MCF 10A (cell line): ENCODE results near the gene NCAM1. TPM values are rescaled to one million over a fixed set of nuclear protein-coding genes. Genes with fewer than 3 reads are reported as not detected.

Source experiments
- BruUV-seq: library from RNA; stranded (reverse); fragments of 400-500 nt; replicated peaks from 2 replicates; lab custom pipeline; 2021; lab: Mats Ljungman, UMichigan
- CTCF ChIA-PET: fragments of 300-600 bp; sonication (Branson Sonifier 250); formaldehyde crosslinking; extraction: SDS; loops from one replicate; lab custom pipeline; 2021; ENCODE audit warnings: antibody characterized with exemption, inconsistent platforms; lab: Yijun Ruan, JAX
- POLR2A ChIA-PET: fragments of 300-600, 350-650 bp; sonication (Branson Sonifier 250); formaldehyde crosslinking; extraction: SDS; loops from one replicate; lab custom pipeline; 2020; ENCODE audit warnings: antibody characterized with exemption, inconsistent platforms; lab: Yijun Ruan, JAX
- DNase-seq: peaks from one replicate; pipeline ENCODE4 v3.0.0-alpha.2; 2018; ENCODE audit not compliant: unreplicated experiment
- H3K27ac Mint-ChIP-seq: one replicate; pipeline ENCODE4 v1.8.0; 2022; ENCODE audit warnings: mild to moderate bottlenecking, low read depth, mixed read lengths; ENCODE audit not compliant: unreplicated experiment
- H3K27me3 Mint-ChIP-seq: one replicate; pipeline ENCODE4 v1.8.0; 2022; ENCODE audit warnings: mixed read lengths; ENCODE audit not compliant: insufficient read depth, unreplicated experiment
- H3K36me3 Mint-ChIP-seq: one replicate; pipeline ENCODE4 v1.8.0; 2022; ENCODE audit warnings: mild to moderate bottlenecking, moderate library complexity, mixed read lengths; ENCODE audit not compliant: insufficient read depth, unreplicated experiment
- H3K4me1 Mint-ChIP-seq: one replicate; pipeline ENCODE4 v1.8.0; 2022; ENCODE audit warnings: mixed read lengths; ENCODE audit not compliant: insufficient read depth, unreplicated experiment
- H3K4me3 Mint-ChIP-seq: one replicate; pipeline ENCODE4 v1.8.0; 2022; ENCODE audit warnings: mild to moderate bottlenecking, moderate library complexity, mixed read lengths; ENCODE audit not compliant: unreplicated experiment
- H3K9me3 Mint-ChIP-seq: one replicate; pipeline ENCODE4 v1.8.0; 2022; ENCODE audit warnings: mixed read lengths; ENCODE audit not compliant: unreplicated experiment
- CTCF ChIP-seq: fragments of 200-600 bp; IDR thresholded peaks from one replicate; pipeline ENCODE4 v1.8.0; 2022; ENCODE audit warnings: antibody characterized with exemption, mild to moderate bottlenecking; ENCODE audit not compliant: unreplicated experiment
- intact Hi-C: fragments of 100-400 bp; cut with micrococcal nuclease; formaldehyde crosslinking; loops from 2 replicates; pipeline ENCODE4 v1.14.1; 2022
- total RNA-seq: library from RNA; stranded (reverse); gene quantifications from 2 replicates; pipeline ENCODE4 v1.2.3, GENCODE V29; 2022

Gene NCAM1
- total RNA-seq, 1 experiment from 2014 or later: 0.19 TPM

- Mint-ChIP-seq H3K27ac (peak within 1 kb of the TSS; percentile 87), H3K4me3 (peak within 1 kb of the TSS; percentile 80), H3K36me3 (peaks cover 28% of the 10 kb centered on the region), H3K4me1 (peaks cover 19% of the 10 kb centered on the region), H3K9me3 (no peaks in the 10 kb centered on the region), H3K27me3 (no peaks in the 10 kb centered on the region)
- ChIA-PET CTCF (interaction anchor here (0.8 to 4.8 kb wide), 10 partner anchors 9 to 484 kb away, joined by 3 to 28 read pairs (median 5); no protein-coding TSS in a partner anchor), POLR2A (interaction anchor here (0.6 to 2.9 kb wide), 21 partner anchors 10 to 1711 kb away, joined by 3 to 12 read pairs (median 3); partner anchors contain the start of gene ZW10)
- intact Hi-C loops: loop anchor here (2.0 to 5.0 kb wide), 3 partner anchors 68 to 180 kb away; no protein-coding TSS in a partner anchor
- DNase-seq: peak; percentile 92
- BruUV-seq: no TSS peak
- no peak for TF ChIP-seq CTCF
Observed at GRCh38 chr11:113314389-113315301, 353.4 kb downstream of the NCAM1 start, which contains the start of gene TTC12. Gene TTC12 (plus strand): TSS chr11:113314583. CDS start chr11:113316258, 1,675 bp downstream.

- intact Hi-C loops: loop anchor here (2.0 to 5.0 kb wide), 2 partner anchors 66 to 179 kb away; no protein-coding TSS in a partner anchor
- CTCF ChIA-PET: interaction anchor here (1.2 to 4.8 kb wide), 6 partner anchors 10 to 415 kb away, joined by 3 to 28 read pairs (median 6); no protein-coding TSS in a partner anchor
- peak overlapping the region; percentile 80 for H3K4me3 Mint-ChIP-seq
Observed at GRCh38 chr11:113315811-113316210, 354.6 kb downstream of the NCAM1 start.

DNA sequence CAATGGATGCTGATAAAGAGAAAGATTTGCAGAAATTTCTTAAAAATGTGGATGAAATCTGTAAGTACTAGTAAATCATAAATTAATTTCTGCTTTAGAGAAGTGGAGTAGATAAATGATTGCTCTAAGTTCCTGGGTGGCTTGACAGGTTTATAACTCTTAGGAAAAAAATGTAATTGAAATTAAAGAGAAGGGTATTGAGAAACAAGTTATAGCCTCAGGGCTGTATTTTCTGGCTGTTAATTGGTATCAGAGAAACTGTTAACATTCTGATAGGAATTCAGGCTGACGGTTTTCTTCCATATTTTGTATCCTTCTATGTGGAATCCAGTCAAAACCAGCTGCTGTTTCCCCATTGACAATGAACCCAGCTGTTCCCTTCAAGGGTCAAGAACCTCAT is 355.0 kb downstream of the NCAM1 start:
- peak; percentile 13 for DNase-seq
- BruUV-seq: no TSS peak
- CTCF ChIA-PET: interaction anchor here (0.6 to 1.9 kb wide), 8 partner anchors 10 to 415 kb away, joined by 3 to 6 read pairs (median 5); no protein-coding TSS in a partner anchor
- Mint-ChIP-seq H3K27me3 (no peaks in the 10 kb centered on the region), H3K36me3 (peaks cover 30% of the 10 kb centered on the region), H3K4me3 (no peak overlapping the region), H3K27ac (no peak overlapping the region), H3K4me1 (peaks cover 19% of the 10 kb centered on the region), H3K9me3 (no peaks in the 10 kb centered on the region)
- no peak for TF ChIP-seq CTCF
- intact Hi-C loops: loop anchor here (5.0 kb wide), 1 partner anchor 66 kb away; no protein-coding TSS in a partner anchor
- POLR2A ChIA-PET: interaction anchor here (0.6 to 2.9 kb wide), 7 partner anchors 11 to 246 kb away, joined by 3 to 12 read pairs (median 4); no protein-coding TSS in a partner anchor

More at GRCh38 chr11:113315811-113316210, 354.6 kb downstream of the NCAM1 start:
- POLR2A ChIA-PET: interaction anchor here (0.6 to 2.9 kb wide), 10 partner anchors 9 to 458 kb away, joined by 3 to 12 read pairs (median 5); partner anchors contain the start of gene ZW10
- H3K27ac Mint-ChIP-seq: peak overlapping the region; percentile 87
- H3K9me3 Mint-ChIP-seq: no peaks in the 10 kb centered on the region
- H3K27me3 Mint-ChIP-seq: no peaks in the 10 kb centered on the region
- TF ChIP-seq CTCF: no peak
- H3K4me1 Mint-ChIP-seq: peaks cover 19% of the 10 kb centered on the region
- H3K36me3 Mint-ChIP-seq: peaks cover 30% of the 10 kb centered on the region
- DNase-seq: no peak
- no TSS peak for BruUV-seq
